DOHH2 (cell line): ENCODE measurements around the gene BDKRB2.

Experiments used
- H3F3A ChIP-seq: fragments of 200-600 bp; sonication (generic), shearing (Covaris generic); 2 replicates; pipeline ENCODE4 v1.6.0; 2016; ENCODE audit warnings: antibody characterized with exemption, mild to moderate bottlenecking; ENCODE audit not compliant: control insufficient read depth, insufficient read depth
- H3K27ac ChIP-seq: fragments of 200-600 bp; sonication (generic); 2 replicates; pipeline ENCODE4 v1.5.1; 2014; ENCODE audit warnings: low read depth, mild to moderate bottlenecking, low read length, moderate library complexity
- H3K27me3 ChIP-seq: fragments of 200-600 bp; sonication (generic); 2 replicates; pipeline ENCODE4 v1.6.1; 2014; ENCODE audit warnings: mild to moderate bottlenecking, low read length, mixed read lengths; ENCODE audit not compliant: control insufficient read depth
- H3K36me3 ChIP-seq: fragments of 200-600 bp; sonication (generic); 2 replicates; pipeline ENCODE4 v1.6.1; 2014; ENCODE audit warnings: mild to moderate bottlenecking, low read length, moderate library complexity, mixed read lengths; ENCODE audit not compliant: control insufficient read depth
- H3K4me1 ChIP-seq: fragments of 200-600 bp; sonication (generic); 2 replicates; pipeline ENCODE4 v1.6.1; 2014; ENCODE audit warnings: mild to moderate bottlenecking, low read length, mixed read lengths; ENCODE audit not compliant: control insufficient read depth
- H3K4me2 ChIP-seq: fragments of 200-600 bp; sonication (generic); 2 replicates; pipeline ENCODE4 v1.6.0; 2014; ENCODE audit warnings: mild to moderate bottlenecking, low read length, moderate library complexity
- H3K4me3 ChIP-seq: fragments of 200-600 bp; sonication (generic); 2 replicates; pipeline ENCODE4 v1.5.1; 2014; ENCODE audit warnings: mild to moderate bottlenecking, low read length, mixed read lengths
- H3K79me2 ChIP-seq: fragments of 200-600 bp; sonication (generic); 2 replicates; pipeline ENCODE4 v1.6.1; 2014; ENCODE audit warnings: mild to moderate bottlenecking, low read length, mixed read lengths; ENCODE audit not compliant: control insufficient read depth
- H3K9me2 ChIP-seq: fragments of 200-600 bp; sonication (generic); replicated peaks from 2 replicates; pipeline ENCODE4 v1.6.1; 2014; ENCODE audit warnings: mild to moderate bottlenecking, low read length, mixed read lengths; ENCODE audit not compliant: control insufficient read depth
- H3K9me3 ChIP-seq: fragments of 200-600 bp; sonication (generic); 2 replicates; pipeline ENCODE4 v1.6.1; 2014; ENCODE audit warnings: antibody characterized with exemption, low read length, mixed read lengths; ENCODE audit not compliant: control insufficient read depth, insufficient read depth
- H4K20me1 ChIP-seq: fragments of 200-600 bp; sonication (generic); 2 replicates; pipeline ENCODE4 v1.6.0; 2014; ENCODE audit warnings: low read depth, mild to moderate bottlenecking, antibody characterized with exemption, low read length, moderate library complexity; ENCODE audit not compliant: control insufficient read depth, insufficient read depth
- CTCF ChIP-seq: fragments of 200-600 bp; sonication (generic); IDR thresholded peaks from one replicate; pipeline ENCODE4 v1.5.1; 2014; ENCODE audit warnings: antibody characterized with exemption, mild to moderate bottlenecking, low read depth, low read length; ENCODE audit not compliant: poor library complexity, severe bottlenecking
- EZH2phosphoT487 ChIP-seq: fragments of 200-600 bp; sonication (generic); IDR thresholded peaks from 2 replicates; pipeline ENCODE4 v1.6.1; 2017; ENCODE audit warnings: borderline replicate concordance, mild to moderate bottlenecking, antibody characterized with exemption, low read length, moderate library complexity, mixed read lengths

The BDKRB2 gene

GRCh38 chr14:96277890-96278289 is 73.3 kb downstream of the BDKRB2 start:
- no peak for TF ChIP-seq CTCF
- TF ChIP-seq EZH2phosphoT487, result no peak
- Histone ChIP-seq H3K4me3 (no peak overlapping the region), H3K9me3 (no peaks in the 10 kb centered on the region), H4K20me1 (no peaks in the 10 kb centered on the region), H3K4me2 (no peak overlapping the region), H3K9me2 (no peaks in the 10 kb centered on the region), H3K4me1 (no peaks in the 10 kb centered on the region), H3K27me3 (peaks cover 5% of the 10 kb centered on the region; the same call in 1 of the 2 replicates), H3K79me2 (no peaks in the 10 kb centered on the region), H3F3A (no peaks in the 10 kb centered on the region), H3K27ac (no peak overlapping the region), H3K36me3 (no peaks in the 10 kb centered on the region)

- TF ChIP-seq EZH2phosphoT487 (no peak), CTCF (no peak)
- no peak overlapping the region for H3K4me2 ChIP-seq
- H3K27me3 ChIP-seq, result peaks cover 5% of the 10 kb centered on the region; the same call in 1 of the 2 replicates
- H3K9me2 ChIP-seq, result no peaks in the 10 kb centered on the region
- H3K27ac ChIP-seq, result no peak overlapping the region
- H3K79me2 ChIP-seq, result no peaks in the 10 kb centered on the region
- H3K36me3 ChIP-seq, result peaks cover 2% of the 10 kb centered on the region; the same call in 1 of the 2 replicates
- H3K4me1 ChIP-seq, result no peaks in the 10 kb centered on the region
- no peaks in the 10 kb centered on the region for H3K9me3 ChIP-seq
- H4K20me1 ChIP-seq, result no peaks in the 10 kb centered on the region
- H3F3A ChIP-seq, result no peaks in the 10 kb centered on the region
- no peak overlapping the region for H3K4me3 ChIP-seq
Measured at GRCh38 chr14:96279564-96279963, 74.9 kb downstream of the BDKRB2 start.

- H4K20me1 ChIP-seq, result no peaks in the 10 kb centered on the region
- no peaks in the 10 kb centered on the region for H3K4me1 ChIP-seq
- peaks cover 2% of the 10 kb centered on the region; the same call in 1 of the 2 replicates for H3K36me3 ChIP-seq
- H3K4me2 ChIP-seq, result no peak overlapping the region
- no peaks in the 10 kb centered on the region for H3K27me3 ChIP-seq
- H3K9me2 ChIP-seq, result no peaks in the 10 kb centered on the region
- H3K9me3 ChIP-seq, result no peaks in the 10 kb centered on the region
- no peaks in the 10 kb centered on the region for H3K79me2 ChIP-seq
- H3F3A ChIP-seq, result no peaks in the 10 kb centered on the region
- H3K27ac ChIP-seq, result no peak overlapping the region
- no peak overlapping the region for H3K4me3 ChIP-seq
- TF ChIP-seq EZH2phosphoT487 (no peak), CTCF (no peak)
Measured at GRCh38 chr14:96280104-96280503, 75.5 kb downstream of the BDKRB2 start.

GRCh38 chr14:96281486-96281885 is 76.8 kb downstream of the BDKRB2 start:
- TF ChIP-seq EZH2phosphoT487, result no peak
- TF ChIP-seq CTCF, result no peak
- H3K9me3 ChIP-seq, result no peaks in the 10 kb centered on the region
- no peaks in the 10 kb centered on the region for H4K20me1 ChIP-seq
- peaks cover 9% of the 10 kb centered on the region; the same call in 1 of the 2 replicates for H3K36me3 ChIP-seq
- no peak overlapping the region for H3K27ac ChIP-seq
- H3K4me2 ChIP-seq, result no peak overlapping the region
- H3K4me3 ChIP-seq, result no peak overlapping the region
- H3K79me2 ChIP-seq, result no peaks in the 10 kb centered on the region
- H3F3A ChIP-seq, result no peaks in the 10 kb centered on the region
- H3K4me1 ChIP-seq, result no peaks in the 10 kb centered on the region
- no peaks in the 10 kb centered on the region for H3K9me2 ChIP-seq
- H3K27me3 ChIP-seq, result no peaks in the 10 kb centered on the region
